ENCODE measurements around the gene CCM2L. TPM values are rescaled to one million over a fixed set of nuclear protein-coding genes. Genes with fewer than 3 reads are reported as not detected.

Gene CCM2L
- polyA plus RNA-seq, 1 donor (not counting 4 experiments of a cell fraction or from before 2014, with no cell fraction given), result not detected

GRCh38 chr20:32057656-32058184 is 47.5 kb downstream of the CCM2L start:
- Histone ChIP-seq H3K27me3 (ENCODE audit: control insufficient read depth, extremely low read depth, insufficient read depth, low read length) (peaks cover 33% of the 10 kb centered on the region), H3K9ac (ENCODE audit: control insufficient read depth, extremely low read depth, insufficient read depth, low read length) (no peak overlapping the region), H3K4me2 (ENCODE audit: control insufficient read depth, extremely low read depth, insufficient read depth, low read depth, low read length) (no peak overlapping the region), H3K27ac (ENCODE audit: control insufficient read depth, insufficient read depth, low read length) (no peak overlapping the region), H3K4me1 (ENCODE audit: control insufficient read depth, extremely low read depth, insufficient read depth, low read length) (no peaks in the 10 kb centered on the region), H3K9me1 (ENCODE audit: control insufficient read depth, extremely low read depth, insufficient read depth, low read length) (no peaks in the 10 kb centered on the region), H3K4me3 (ENCODE audit: control insufficient read depth in 2 of 3, extremely low read depth in 1 of 3, insufficient read depth in 2 of 3, low read depth in 1 of 3, low read length in 3 of 3) (no peak overlapping the region), H4K20me1 (ENCODE audit: control insufficient read depth, extremely low read depth, insufficient read depth, low read length) (no peaks in the 10 kb centered on the region), H3K36me3 (ENCODE audit: control insufficient read depth in 2 of 2, extremely low read depth in 1 of 2, insufficient read depth in 2 of 2, low read length in 2 of 2) (no peaks in the 10 kb centered on the region), H2AFZ (ENCODE audit: control insufficient read depth, low read length) (no peak overlapping the region), H3K9me3 (ENCODE audit: control insufficient read depth, low read depth, low read length) (no peaks in the 10 kb centered on the region), H3K79me2 (ENCODE audit: control insufficient read depth, insufficient read depth, low read length) (no peaks in the 10 kb centered on the region)
- dilution Hi-C loops (cut with MboI; ENCODE audit: extremely low pct_ligation_motif_present, low sequenced_read_pairs), result no loop called here
- DNase-seq (ENCODE audit: low read depth, low spot score) (no peak), FAIRE-seq (no peak)
- TF ChIP-seq CTCF (optimal IDR thresholded peaks at IDR 0.05 in 1 of 3, IDR thresholded peaks at IDR 0.05 in 1 of 3, conservative IDR thresholded peaks at IDR 0.05 in 1 of 3; ENCODE audit: extremely low read depth in 1 of 3, insufficient read depth in 2 of 3, low read length in 3 of 3) (no peak), EZH2 (IDR thresholded peaks at IDR 0.05; ENCODE audit: low read length) (no peak)

- Histone ChIP-seq H3K79me2 (ENCODE audit: control insufficient read depth, insufficient read depth, low read length) (no peaks in the 10 kb centered on the region), H3K4me1 (ENCODE audit: control insufficient read depth, extremely low read depth, insufficient read depth, low read length) (no peaks in the 10 kb centered on the region), H3K9me3 (ENCODE audit: control insufficient read depth, low read depth, low read length) (no peaks in the 10 kb centered on the region), H2AFZ (ENCODE audit: control insufficient read depth, low read length) (no peak overlapping the region), H3K4me3 (ENCODE audit: control insufficient read depth in 2 of 3, extremely low read depth in 1 of 3, insufficient read depth in 2 of 3, low read depth in 1 of 3, low read length in 3 of 3) (no peak overlapping the region), H3K27ac (ENCODE audit: control insufficient read depth, insufficient read depth, low read length) (no peak overlapping the region), H3K36me3 (ENCODE audit: control insufficient read depth in 2 of 2, extremely low read depth in 1 of 2, insufficient read depth in 2 of 2, low read length in 2 of 2) (no peaks in the 10 kb centered on the region), H3K9me1 (ENCODE audit: control insufficient read depth, extremely low read depth, insufficient read depth, low read length) (no peaks in the 10 kb centered on the region), H4K20me1 (ENCODE audit: control insufficient read depth, extremely low read depth, insufficient read depth, low read length) (no peaks in the 10 kb centered on the region), H3K27me3 (ENCODE audit: control insufficient read depth, extremely low read depth, insufficient read depth, low read length) (peaks cover 21% of the 10 kb centered on the region), H3K4me2 (ENCODE audit: control insufficient read depth, extremely low read depth, insufficient read depth, low read depth, low read length) (no peak overlapping the region), H3K9ac (ENCODE audit: control insufficient read depth, extremely low read depth, insufficient read depth, low read length) (no peak overlapping the region)
- DNase-seq (ENCODE audit: low read depth, low spot score) (no peak), FAIRE-seq (no peak)
- dilution Hi-C loops (cut with MboI; ENCODE audit: extremely low pct_ligation_motif_present, low sequenced_read_pairs), result no loop called here
- no peak for TF ChIP-seq CTCF (optimal IDR thresholded peaks at IDR 0.05 in 1 of 3, IDR thresholded peaks at IDR 0.05 in 1 of 3, conservative IDR thresholded peaks at IDR 0.05 in 1 of 3; ENCODE audit: extremely low read depth in 1 of 3, insufficient read depth in 2 of 3, low read length in 3 of 3)
Measured at GRCh38 chr20:32059189-32059588, 49.0 kb downstream of the CCM2L start.
